ENCODE measurements around the gene REV3L. TPM values are rescaled to one million over a fixed set of nuclear protein-coding genes. Genes with fewer than 3 reads are reported as not detected.
"Not testable (repeated sequence)": the region's sequence is repeated elsewhere in the genome, so short reads cannot be mapped to it uniquely, and the experiment has no call there.

The REV3L gene
- total RNA-seq, 1 donor from 2014 or later = 19.7 TPM

DNA sequence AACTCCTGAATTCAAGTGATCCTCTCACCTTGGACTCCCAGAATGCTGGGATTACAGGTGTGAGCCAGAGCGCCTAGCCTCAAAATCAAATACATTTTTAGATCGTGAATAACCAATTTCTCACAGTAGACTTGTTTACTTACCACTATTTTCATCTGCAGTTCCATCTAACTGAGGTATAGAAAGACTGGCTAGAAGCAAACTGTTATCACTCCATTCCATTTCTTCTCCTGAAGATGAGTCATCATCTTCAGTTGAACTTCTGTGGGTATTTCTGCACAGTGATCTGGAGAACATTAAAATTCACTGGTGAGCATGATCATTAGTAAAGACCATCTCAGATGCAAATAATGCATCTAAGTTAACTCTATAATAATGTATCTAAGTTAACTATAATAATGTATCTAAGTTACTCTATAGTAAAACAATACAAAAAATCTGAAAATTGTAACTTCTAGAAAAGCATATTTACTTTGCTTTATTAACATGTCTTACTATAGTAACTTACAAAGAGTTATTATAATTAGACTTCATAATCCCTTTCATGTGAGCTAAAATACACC is 105.4 kb downstream of the REV3L start:
- no peak for DNase-seq (ENCODE audit: low read depth, low spot score)

DNA sequence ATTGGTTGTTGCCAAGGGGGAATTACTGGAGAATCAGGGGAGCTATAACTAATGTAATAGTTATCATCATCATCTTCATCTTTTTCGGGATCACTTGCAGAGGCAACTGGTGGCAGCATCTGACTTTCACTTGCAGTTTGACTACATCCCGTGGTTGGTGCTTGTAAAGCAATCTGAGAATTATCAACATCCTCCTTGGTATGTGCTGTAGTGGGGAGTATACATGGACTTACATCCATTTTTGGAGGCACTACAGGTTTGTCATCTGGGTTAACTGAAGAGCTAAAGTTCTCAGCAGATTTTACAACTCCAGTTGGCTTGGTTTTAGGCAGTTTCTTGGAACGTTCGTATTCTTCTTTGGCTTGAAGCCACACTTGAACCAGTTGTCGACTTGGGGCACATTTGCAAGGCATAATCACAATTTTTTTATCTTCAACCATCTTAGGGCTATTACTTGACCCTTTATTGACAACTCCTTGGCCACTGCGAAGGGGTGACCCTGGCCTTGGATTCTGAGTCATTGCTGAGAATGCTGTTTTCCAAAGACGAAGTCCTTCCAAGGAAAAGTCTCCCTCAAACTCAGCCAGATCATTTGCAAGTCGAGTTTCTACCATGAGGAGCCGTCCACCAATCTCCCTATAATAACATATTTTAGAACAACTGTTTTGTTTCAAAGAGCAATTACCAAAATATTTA is 115.5 kb downstream of the REV3L start:
- no peak for DNase-seq (ENCODE audit: low read depth, low spot score)

DNA sequence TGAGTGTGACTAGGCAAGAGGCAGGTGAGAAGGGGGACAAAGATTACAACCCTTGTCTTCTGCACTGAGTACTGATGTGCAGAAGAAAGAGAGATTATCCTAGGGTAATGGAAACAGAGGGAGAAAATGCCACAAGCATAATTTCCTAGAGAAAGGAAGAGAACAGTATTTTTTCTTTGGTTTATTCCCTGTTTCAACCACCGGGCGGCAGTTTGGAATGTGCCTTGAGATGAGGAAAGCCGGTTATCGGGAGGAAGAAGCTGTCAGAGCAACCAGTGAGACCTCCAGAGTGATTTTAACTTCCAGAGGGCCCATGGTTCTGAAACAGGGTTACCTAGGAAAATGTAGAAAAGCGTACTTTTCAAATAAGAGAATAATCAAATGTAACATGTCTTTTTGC is 121.4 kb downstream of the REV3L start:
- no peak for DNase-seq (ENCODE audit: low read depth, low spot score)

DNA sequence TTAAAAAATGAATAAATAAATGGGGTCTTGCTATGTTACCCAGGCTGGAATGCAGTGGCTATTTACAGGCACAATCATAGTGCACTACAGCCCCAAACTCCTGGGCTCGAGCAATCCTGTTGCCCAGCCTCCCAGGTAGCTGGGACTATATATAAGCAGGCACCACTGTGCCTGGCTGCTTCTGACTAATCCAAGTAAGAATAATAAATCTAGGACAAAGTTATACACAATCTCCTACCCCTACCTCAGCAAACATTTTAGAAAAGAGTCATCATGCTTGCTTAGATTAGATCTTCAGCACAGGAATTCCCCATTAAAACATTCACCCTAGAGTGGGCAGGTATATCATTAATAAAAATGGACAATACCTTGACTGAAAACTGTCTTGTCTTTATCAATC is 124.6 kb downstream of the REV3L start:
- no peak for DNase-seq (ENCODE audit: low read depth, low spot score)

DNA sequence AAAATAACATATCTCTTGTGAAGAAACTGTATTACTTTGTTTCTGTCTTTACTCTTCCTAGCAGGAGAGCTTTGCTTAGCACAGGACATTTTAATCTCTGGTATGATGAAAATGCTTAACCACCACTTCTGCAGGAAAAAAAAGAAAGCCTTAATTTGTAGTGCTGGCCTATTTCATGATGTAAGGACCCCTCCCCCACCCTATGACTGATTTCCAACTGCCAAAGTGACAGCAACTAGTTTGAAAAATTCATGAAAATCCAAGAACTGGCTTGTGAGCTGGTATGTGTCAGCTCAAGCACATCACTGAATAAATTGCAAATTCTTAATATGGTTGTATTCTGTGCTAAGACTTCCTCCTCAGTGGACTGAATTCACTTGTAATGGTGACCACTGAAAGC is 125.3 kb downstream of the REV3L start:
- DNase-seq (ENCODE audit: low read depth, low spot score) = no peak

DNA sequence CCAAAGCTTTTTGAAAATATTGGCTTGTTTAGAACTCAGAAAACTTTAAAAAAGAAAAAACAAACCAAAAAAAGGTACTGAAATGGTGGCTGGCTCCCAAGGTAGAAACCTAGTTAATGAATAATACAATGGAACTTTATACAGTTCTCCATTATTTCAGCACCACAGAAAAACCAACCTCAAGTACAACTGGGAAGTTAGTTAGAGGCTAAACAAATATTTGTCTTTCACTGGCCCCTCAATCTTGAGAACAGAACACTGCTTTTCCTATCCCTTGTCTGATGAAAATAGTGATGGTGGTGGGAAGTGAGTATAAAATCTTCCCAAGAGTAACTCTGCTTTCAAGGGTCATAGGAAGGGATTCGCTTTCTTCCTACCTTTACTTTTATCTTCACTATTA is 126.5 kb downstream of the REV3L start:
- DNase-seq (ENCODE audit: low read depth, low spot score) = no peak

DNA sequence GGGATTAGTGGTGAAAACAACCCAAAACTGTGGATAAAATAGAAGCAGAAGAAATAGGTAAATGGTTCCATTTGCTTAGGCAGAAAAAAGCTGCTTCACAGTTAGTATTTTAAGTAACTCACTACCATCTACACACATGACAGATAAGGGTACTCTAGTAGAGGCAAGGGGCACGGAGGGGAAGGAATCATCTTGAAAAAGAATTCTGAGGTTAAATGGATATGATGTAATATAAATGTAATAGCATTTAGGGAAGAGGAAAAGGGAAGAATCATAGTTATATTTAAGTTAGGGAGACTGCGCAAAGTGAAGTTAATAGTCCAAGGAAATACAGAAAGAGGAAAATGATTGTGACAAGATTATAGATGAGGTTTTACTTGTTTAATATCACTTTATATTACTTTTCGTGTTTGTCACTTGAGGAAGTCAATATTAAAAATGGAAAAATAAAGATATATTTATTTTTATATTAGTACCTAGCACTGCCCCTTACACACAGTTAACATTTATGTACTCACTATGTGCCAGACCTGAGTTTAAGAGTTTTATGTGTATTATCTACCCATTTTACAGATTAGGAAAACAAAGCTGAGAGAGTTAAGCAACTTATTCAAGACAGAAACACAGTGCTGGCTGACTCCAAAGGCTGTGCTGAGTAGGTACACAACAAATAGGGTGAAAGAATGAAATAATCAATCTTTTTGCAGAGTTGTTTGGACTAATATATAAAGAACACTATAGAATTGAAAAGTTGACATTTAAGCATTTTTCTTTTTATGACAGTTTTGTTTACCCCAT is 128.1 kb downstream of the REV3L start:
- no peak for DNase-seq (ENCODE audit: low read depth, low spot score)

DNA sequence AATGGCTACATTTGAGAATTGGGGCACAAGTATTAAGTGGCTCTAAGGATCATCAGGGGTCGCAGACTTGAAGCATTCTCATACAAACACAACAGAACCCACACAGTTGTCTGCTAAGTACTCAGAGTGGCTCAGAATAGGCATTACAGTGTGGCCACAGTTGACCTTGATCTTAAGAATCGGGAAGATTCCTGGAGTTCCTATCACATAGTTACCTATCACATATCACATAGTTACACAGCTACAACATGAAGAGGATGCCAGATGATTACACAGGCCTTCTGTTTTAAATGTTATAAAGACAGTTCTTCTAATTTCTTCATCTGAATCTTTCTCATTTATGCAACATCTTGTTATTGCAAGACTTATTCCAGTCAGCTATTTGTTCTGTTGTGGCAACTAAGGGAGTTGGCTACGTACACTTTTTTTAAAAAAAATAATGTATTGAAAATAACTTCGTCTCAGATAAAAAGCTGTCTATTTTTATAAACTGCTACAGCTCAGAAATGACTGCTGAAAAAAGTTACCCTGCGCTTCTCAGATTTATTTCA is 129.0 kb downstream of the REV3L start:
- DNase-seq (ENCODE audit: low read depth, low spot score) = no peak

DNA sequence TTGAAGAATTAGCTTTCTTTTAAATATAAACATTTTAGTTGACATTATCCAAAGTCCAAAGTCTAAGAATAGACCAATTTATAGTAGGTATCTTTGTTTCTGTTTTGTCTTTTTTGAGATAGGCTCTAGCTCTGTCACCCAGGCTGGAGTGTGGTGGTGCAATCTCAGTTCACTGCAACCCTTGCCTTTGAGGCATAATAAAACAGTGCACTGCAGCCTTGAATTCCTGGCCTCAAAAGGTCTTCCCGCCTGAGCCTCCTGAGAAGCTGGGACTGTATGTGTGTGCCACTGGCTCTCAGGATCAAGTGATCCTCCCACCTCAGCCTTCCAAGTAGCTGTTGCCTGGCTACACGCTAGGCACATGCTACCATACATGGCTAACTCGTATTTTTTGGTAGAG is 135.4 kb downstream of the REV3L start:
- DNase-seq (ENCODE audit: low read depth, low spot score) = no peak

DNA sequence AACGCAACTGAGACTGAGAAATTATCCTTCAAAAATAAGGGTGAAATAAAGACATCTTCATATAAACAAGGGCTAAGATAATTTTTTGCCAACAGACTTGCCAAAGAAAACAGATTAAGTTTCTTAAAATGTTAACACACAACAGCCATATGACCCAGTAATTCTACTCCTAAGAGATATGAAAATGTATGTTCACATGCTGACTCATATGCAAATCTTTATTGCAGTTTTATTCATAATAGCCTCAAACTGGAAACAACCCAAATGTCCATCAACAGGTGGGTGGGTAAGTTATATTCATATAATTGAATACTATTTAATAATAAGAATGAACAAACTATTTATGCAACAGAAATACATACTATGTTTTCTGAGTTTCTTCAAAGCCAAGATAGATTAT is 140.1 kb downstream of the REV3L start:
- no peak for DNase-seq (ENCODE audit: low read depth, low spot score)

DNA sequence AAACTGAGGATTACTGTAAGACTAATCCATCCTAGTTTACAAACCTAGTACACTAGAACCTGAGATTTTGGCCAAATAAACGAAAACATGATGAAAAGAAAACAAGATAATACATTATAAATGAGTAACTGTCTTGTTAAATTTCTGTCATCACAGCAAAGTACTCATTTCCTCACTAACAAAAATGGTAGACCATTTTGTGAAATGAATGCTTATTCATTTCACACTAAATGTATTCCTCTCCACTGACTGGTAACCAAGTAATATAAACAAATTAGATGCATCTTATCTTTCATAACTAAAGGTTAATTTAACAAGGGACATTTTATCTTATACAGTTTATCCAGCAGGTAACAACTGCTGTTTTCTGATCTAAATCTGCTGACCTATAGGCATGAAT is 143.7 kb downstream of the REV3L start:
- no peak for DNase-seq (ENCODE audit: low read depth, low spot score)

DNA sequence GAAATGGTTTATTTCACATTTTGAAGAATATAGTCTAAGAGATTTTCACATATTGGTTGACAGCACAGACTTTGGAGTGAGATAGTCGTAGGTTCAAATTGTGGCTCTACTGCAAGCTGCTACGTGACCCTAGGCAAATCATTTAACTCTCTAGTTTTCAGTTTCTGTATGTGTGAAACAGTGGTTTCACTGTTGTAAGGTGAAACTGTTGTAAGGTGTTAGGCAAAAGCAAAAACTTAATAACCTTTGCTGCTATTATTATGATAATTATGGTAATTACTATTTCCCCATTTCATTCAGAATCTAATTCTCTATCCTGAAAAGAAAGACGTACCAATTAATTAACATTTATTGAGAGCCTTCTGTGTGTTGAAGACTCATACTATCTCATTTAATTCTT is 144.2 kb downstream of the REV3L start:
- no peak for DNase-seq (ENCODE audit: low read depth, low spot score)

DNA sequence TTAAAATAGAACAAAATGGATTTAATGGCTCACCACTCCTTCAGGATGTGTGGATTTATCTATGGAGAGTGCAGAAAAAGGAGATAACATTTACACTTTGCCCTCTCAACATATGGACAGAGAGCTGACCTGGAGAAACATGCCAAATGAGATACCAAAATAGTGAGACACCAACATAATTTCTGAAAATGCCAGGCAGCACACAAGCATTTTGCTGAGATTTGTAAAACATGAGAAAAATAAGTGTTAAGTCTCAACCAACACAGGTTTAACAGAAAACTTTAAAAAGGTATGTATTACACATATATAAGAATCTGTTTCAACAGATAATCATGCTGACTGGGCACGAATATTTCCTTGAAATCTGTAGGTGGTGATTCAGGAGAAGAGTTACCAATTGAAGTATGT is 145.2 kb downstream of the REV3L start:
- no peak for DNase-seq (ENCODE audit: low read depth, low spot score)

DNA sequence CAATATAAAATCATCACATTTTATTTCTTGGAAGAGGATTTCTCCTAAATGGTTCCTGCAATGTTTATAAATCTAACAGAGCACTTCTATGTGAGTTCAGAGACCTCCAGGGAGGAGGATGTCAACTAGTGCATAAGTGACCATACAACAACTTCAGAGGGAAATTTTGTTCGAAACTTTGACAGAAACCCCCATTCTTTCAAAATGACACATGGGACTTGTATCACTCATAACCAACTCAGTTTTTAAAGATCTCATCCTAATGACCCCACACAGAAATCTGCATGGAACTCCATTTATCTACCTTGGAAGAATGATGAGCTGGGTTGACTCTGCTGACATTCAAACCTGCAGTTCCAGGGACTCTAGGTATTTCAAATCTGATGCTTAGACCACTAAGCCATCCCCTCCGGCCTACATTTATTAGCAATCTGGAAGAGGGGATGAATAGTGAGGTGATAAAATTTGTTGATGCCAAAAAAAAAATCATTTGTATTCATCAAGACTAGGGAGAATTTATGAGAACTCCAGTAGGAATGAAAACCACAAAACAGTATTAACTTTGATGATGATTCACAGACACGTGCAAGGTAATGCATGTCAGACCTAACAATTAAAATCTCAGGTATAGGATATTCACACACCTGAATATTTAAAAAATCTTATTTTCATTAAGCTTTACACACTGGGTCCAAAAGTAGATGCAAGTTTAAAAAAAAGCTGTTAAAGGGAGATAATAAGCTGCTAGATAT is 153.0 kb downstream of the REV3L start:
- no peak for DNase-seq (ENCODE audit: low read depth, low spot score)

DNA sequence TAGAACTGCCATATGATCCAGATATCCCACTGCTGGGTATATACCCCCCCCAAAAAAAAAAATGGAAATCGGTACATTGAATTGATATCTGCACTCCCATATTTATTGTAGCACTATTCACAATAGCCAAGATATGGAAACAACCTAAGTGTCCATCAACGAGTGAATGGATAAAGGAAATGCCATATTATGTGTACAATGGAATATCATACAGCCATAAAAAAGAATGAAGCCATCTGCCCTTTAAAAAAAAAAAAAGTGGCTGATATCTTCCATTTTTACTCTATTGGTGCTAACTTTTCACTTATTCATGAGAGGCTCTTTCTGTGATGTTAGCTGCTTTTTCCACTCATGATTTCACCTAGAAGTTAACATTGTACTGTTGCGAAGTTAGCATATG is 156.5 kb downstream of the REV3L start:
- no peak for DNase-seq (ENCODE audit: low read depth, low spot score)

DNA sequence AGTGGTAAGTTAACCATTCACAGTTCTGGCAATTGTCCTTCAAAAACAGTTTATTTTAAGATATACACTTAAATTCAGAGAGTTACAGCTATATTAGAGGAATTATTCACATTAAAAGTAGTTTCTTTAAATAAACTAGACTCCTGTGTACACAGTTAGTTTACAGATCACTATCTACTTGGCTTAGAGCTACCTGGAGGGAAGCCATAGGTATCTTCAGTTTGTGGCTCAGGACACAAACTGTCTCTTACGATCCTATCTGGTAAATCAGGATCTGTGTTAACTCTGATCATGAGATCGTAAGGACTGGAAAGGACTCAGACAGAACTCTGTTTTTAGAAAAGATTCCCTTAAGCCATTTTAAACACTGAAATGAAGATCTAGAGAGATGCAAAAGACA is 160.9 kb downstream of the REV3L start:
- no peak for DNase-seq (ENCODE audit: low read depth, low spot score)

DNA sequence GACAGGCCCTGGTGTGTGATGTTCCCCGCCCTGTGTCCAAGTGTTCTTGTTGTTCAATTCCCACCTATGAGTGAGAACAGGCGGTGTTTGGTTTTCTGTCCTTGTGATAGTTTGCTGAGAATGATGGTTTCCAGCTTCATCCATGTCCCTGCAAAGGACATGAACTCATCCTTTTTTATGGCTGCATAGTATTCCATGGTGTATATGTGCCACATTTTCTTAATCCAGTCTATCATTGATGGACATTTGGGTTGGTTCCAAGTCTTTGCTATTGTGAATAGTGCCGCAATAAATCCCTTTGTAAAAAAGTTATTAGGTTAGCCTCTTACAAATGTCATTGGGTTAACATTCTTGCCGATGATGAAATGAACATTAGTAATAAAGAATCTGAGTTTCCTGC is 175.1 kb downstream of the REV3L start:
- not testable (repeated sequence) for DNase-seq (ENCODE audit: low read depth, low spot score)

DNA sequence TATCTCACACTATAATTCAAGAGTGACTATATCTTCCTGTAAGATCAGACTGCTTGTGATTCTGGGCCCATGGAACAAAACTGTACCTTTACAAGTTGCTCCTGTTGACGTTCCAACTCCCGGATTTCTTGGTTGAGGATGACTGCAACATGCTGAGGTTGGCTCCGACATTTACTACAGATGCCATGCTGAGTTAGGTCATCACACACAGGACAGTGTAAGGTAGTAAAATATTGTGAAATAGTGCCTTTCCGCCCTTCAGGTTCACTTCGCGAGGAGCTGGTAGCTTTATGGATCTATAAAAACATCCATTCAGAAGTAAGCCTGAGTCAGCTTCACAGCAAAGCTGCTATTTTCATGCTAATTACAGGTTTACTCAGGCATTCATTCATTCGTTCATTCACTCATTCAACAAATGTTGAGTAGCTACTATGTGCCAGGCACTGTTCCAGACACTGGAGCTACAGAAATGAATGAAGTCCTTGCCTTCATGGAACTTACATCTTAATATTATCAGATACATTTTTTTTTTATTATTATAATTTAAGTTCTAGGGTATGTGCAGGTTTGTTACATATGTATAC is 175.7 kb downstream of the REV3L start:
- no peak for DNase-seq (ENCODE audit: low read depth, low spot score)

DNA sequence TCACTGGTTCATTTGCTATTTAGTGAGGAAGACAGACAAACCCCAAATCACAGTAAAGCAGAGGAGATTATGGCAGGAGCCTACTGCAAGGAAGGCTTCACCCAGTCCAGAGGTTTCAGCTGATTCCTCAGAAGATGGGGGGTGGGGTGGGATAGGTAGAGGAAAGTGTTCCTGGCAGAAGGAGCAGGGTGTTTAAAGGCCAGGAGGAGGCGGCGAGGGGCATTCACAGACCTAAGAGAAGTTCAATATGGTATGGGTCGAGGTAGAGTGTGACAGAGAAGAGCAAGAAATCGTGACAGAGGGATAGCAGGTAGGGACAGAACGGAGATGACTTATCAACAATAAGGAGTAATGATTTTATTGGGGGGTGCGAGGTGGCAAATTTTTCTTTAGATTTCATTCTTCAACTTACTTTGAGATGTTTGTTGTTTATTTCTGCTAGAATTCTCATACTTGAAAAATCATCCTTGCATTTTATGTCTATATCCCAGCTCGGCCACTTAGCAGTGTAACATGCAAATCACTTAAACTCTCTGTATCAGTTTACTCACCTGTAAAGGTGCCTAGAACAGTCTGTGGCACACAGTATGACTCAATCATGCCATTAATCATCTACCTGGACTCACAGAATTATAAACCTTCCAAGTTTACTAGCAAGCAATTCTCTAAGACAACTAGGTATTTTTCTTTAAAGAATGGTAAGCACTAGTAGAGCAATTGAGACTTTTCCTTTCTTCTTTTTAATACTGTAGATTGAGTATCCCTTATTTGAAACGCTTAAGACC is 176.7 kb downstream of the REV3L start:
- DNase-seq (ENCODE audit: low read depth, low spot score) = no peak

DNA sequence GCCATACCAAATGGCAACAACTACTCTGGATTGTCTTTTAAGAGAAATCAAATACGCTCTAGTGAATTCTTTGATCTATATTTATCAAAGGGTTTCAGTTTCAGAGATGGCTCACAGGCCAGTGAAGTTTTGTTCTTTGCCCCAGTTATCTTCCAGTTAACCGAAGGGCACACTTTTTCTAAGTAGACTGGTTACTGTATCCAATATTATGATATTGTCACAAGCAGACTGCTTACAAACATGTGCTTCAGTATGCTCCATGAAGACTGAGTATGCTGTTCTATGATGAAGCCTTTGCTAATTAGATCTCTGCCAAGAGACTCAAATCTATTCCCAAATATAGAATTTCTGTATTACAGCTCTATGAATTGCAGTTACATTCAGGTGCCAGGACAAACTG is 181.1 kb downstream of the REV3L start:
- no peak for DNase-seq (ENCODE audit: low read depth, low spot score)

Data from pulmonary artery endothelial cell (primary cell).